Endothelial cell of umbilical vein (primary cell): ENCODE measurements around the gene SEMA7A. TPM values are rescaled to one million over a fixed set of nuclear protein-coding genes. Genes with fewer than 3 reads are reported as not detected.
A peak's percentile ranks its signal among the peaks of the same experiment; 100 is the strongest.

Experiments
- BruUV-seq: library from RNA; stranded (reverse); fragments of 400-500 nt; replicated peaks from 2 replicates; lab custom pipeline; 2021; lab: Mats Ljungman, UMichigan
- CTCF ChIA-PET: fragments of 300-600, 350-600 bp; sonication (Branson Sonifier 250); formaldehyde crosslinking; loops from one replicate; lab custom pipeline; 2021; ENCODE audit warnings: antibody characterized with exemption, inconsistent platforms; lab: Charles Lee
- POLR2A ChIA-PET: fragments of 300-600, 350-600 bp; sonication (Branson Sonifier 250); formaldehyde crosslinking; loops from one replicate; lab custom pipeline; 2021; ENCODE audit warnings: antibody characterized with exemption, inconsistent platforms; lab: Charles Lee
- DNase-seq: peaks from one replicate; pipeline ENCODE4 v3.0.0-alpha.2; 2011; ENCODE audit warnings: low read depth, low spot score
- FAIRE-seq: peaks from 2 replicates; lab custom pipeline; 2011; peaks lifted over from hg19 to GRCh38; lab: Jason Lieb, UNC
- H2AFZ ChIP-seq: 2 replicates; pipeline ENCODE4 v1.6.0; 2012; ENCODE audit warnings: low read depth, low read length, control low read depth, inconsistent platforms
- H3K27ac ChIP-seq: 2 replicates; pipeline ENCODE4 v1.5.1; 2011; ENCODE audit warnings: low read depth, mild to moderate bottlenecking, control low read depth, low read length, moderate library complexity; ENCODE audit not compliant: insufficient read depth
- H3K27me3 ChIP-seq, 2 experiments: 2 replicates each; pipeline versions ENCODE4 v1.6.0 to v1.6.1; 2011; ENCODE audit warnings: low read length in 2 of 2, mixed read lengths in 1 of 2; ENCODE audit not compliant: control insufficient read depth in 2 of 2, insufficient read depth in 2 of 2
- H3K36me3 ChIP-seq, 2 experiments: 2 replicates in 1 of 2; 3 replicates in 1 of 2; pipeline ENCODE4 v1.5.1; 2011; ENCODE audit warnings: low read length in 2 of 2, mild to moderate bottlenecking in 1 of 2, moderate library complexity in 1 of 2; ENCODE audit not compliant: control insufficient read depth in 2 of 2, insufficient read depth in 2 of 2; ENCODE audit errors: extremely low read depth in 1 of 2
- H3K4me1 ChIP-seq: 3 replicates; pipeline ENCODE4 v1.5.1; 2011; ENCODE audit warnings: mild to moderate bottlenecking, low read length; ENCODE audit not compliant: control insufficient read depth, insufficient read depth; ENCODE audit errors: extremely low read depth
- H3K4me2 ChIP-seq: 2 replicates; pipeline ENCODE4 v1.6.1; 2011; ENCODE audit warnings: low read length, control low read depth, mixed read lengths; ENCODE audit not compliant: insufficient read depth
- H3K4me3 ChIP-seq, 3 experiments: fragments of 200-600 bp in 1 of 3; sonication (generic), shearing (Covaris generic) in 1 of 3; replicated peaks in 1 of 3; 2 replicates each; pipeline ENCODE4 v1.5.1; 2011 to 2016; ENCODE audit warnings: control low read depth in 3 of 3, low read length in 3 of 3, mild to moderate bottlenecking in 2 of 3, inconsistent platforms in 1 of 3, low read depth in 1 of 3, moderate library complexity in 1 of 3; ENCODE audit not compliant: insufficient read depth in 1 of 3
- H3K79me2 ChIP-seq: 2 replicates; pipeline ENCODE4 v1.6.0; 2012; ENCODE audit warnings: low read length, inconsistent platforms; ENCODE audit not compliant: control insufficient read depth, insufficient read depth
- H3K9ac ChIP-seq: replicated peaks from 2 replicates; pipeline ENCODE3; 2011; ENCODE audit warnings: low read length, control low read depth; ENCODE audit not compliant: insufficient read depth; ENCODE audit errors: extremely low read depth
- H3K9me1 ChIP-seq: replicated peaks from 3 replicates; pipeline ENCODE4 v1.6.0; 2011; ENCODE audit warnings: mild to moderate bottlenecking, low read length; ENCODE audit not compliant: control insufficient read depth, insufficient read depth; ENCODE audit errors: extremely low read depth
- H3K9me3 ChIP-seq: replicated peaks from 2 replicates; pipeline ENCODE4 v1.5.1; 2012; ENCODE audit warnings: low read length, inconsistent platforms; ENCODE audit not compliant: control insufficient read depth, insufficient read depth
- H4K20me1 ChIP-seq: replicated peaks from 2 replicates; pipeline ENCODE3; 2011; ENCODE audit warnings: mild to moderate bottlenecking, low read length; ENCODE audit not compliant: control insufficient read depth, insufficient read depth; ENCODE audit errors: extremely low read depth
- EZH2 ChIP-seq: IDR thresholded peaks from 2 replicates; pipeline ENCODE4 v1.6.1; 2012; ENCODE audit warnings: borderline replicate concordance, low read depth, mild to moderate bottlenecking, moderate library complexity, low read length, inconsistent platforms; ENCODE audit not compliant: severe bottlenecking
- FOS ChIP-seq: IDR thresholded peaks from 2 replicates; pipeline ENCODE4 v1.6.1; 2011; ENCODE audit warnings: mild to moderate bottlenecking, low read length, moderate library complexity, borderline replicate concordance; ENCODE audit not compliant: insufficient read depth
- JUN ChIP-seq: IDR thresholded peaks from 2 replicates; pipeline ENCODE4 v1.6.1; 2011; ENCODE audit warnings: borderline replicate concordance, low read depth; ENCODE audit not compliant: insufficient read length, insufficient read depth
- MYC ChIP-seq: IDR thresholded peaks from one replicate; pipeline ENCODE4 v1.6.1; 2011; ENCODE audit warnings: mild to moderate bottlenecking, low read depth, low read length
- POLR2A ChIP-seq: IDR thresholded peaks from 2 replicates; pipeline ENCODE4 v1.6.1; 2012; ENCODE audit warnings: low read depth, mild to moderate bottlenecking, control low read depth, low read length
- dilution Hi-C: fragments of 300-500 bp; cut with MboI; formaldehyde crosslinking; loops from one replicate; pipeline ENCODE4 v1.15.0; 2019; ENCODE audit warnings: low sequenced_read_pairs; ENCODE audit not compliant: extremely low pct_ligation_motif_present
- intact Hi-C: fragments of 100-400 bp; cut with micrococcal nuclease; formaldehyde crosslinking; loops from one replicate; pipeline ENCODE4 v1.10.0; 2022
- polyA plus RNA-seq, 4 experiments: library from polyadenylated mRNA; depleted of rRNA in 3 of 4; stranded (reverse) in 3 of 4; unstranded in 1 of 4; fragments of >200 nt; gene quantifications; 2 replicates each; pipeline versions ENCODE4 v1.2.1 to v1.2.3, GENCODE V29; 2011 to 2012; ENCODE audit warnings: missing spikeins in 1 of 4
- total RNA-seq: library from RNA; stranded (reverse); gene quantifications from 2 replicates; pipeline ENCODE4 v1.2.3, GENCODE V29; 2021
- TF ChIP-seq, protein P1 (sequence below), 2 donors: IDR thresholded peaks; 1 replicate in 1 of 2; 2 replicates in 1 of 2; pipeline ENCODE4 v1.5.1; 2011; ENCODE audit warnings: low read length in 2 of 2, mild to moderate bottlenecking in 2 of 2, moderate library complexity in 2 of 2, control low read depth in 1 of 2, inconsistent platforms in 1 of 2, low read depth in 1 of 2; ENCODE audit not compliant: insufficient read depth in 1 of 2; ENCODE audit errors: extremely low read depth in 1 of 2
- TF ChIP-seq, protein P2 (sequence below): IDR thresholded peaks from 2 replicates; pipeline ENCODE4 v1.6.1; 2011; ENCODE audit not compliant: insufficient read depth, insufficient read length

The SEMA7A gene
- total and polyA plus RNA-seq, 2 donors (not counting 3 experiments of a cell fraction or from before 2014, with no cell fraction given) = 1.7 to 2.0 TPM

DNA sequence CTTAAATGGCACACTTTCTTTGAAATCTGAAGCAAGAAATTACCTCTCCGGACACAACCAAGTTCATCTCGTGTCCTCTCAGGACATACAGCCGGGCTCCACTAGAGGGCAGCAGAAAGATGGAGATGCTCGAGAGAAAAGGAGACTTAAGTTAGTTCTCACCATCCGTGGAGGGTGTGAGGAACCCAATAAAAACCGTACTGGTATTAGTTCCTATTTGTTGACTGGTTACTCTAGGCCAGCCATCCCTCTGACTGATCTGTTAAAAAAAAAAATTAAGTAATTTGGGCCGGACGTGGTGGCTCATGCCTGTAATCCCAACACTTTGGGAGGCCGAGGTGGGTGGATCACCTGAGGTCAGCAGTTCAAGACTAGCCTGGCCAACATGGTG lies 58.5 kb downstream of the SEMA7A start:
- ChIA-PET POLR2A (no interaction called here), CTCF (interaction anchor here (0.9 to 7.9 kb wide), 8 partner anchors 10 to 396 kb away, joined by 3 to 60 read pairs (median 4); partner anchors contain the start of gene SEMA7A)
- DNase-seq = peak; percentile 81
- no peaks in the 10 kb centered on the region for H3K79me2 ChIP-seq
- no peak overlapping the region for H3K9ac ChIP-seq
- H2AFZ ChIP-seq = peak overlapping the region; percentile 28
- H4K20me1 ChIP-seq = no peaks in the 10 kb centered on the region
- no peaks in the 10 kb centered on the region for H3K9me1 ChIP-seq
- no TSS peak for BruUV-seq
- dilution Hi-C loops (no loop called here), intact Hi-C loops (loop anchor here (1.0 kb wide), 3 partner anchors 58 to 393 kb away; partner anchors contain the start of gene SEMA7A)
- H3K9me3 ChIP-seq = no peaks in the 10 kb centered on the region
- no peak overlapping the region for H3K27ac ChIP-seq
- peaks cover 11 to 24% of the 10 kb centered on the region in 2 experiments for H3K27me3 ChIP-seq
- no peaks in the 10 kb centered on the region for H3K36me3 ChIP-seq
- no peak overlapping the region for H3K4me2 ChIP-seq
- TF ChIP-seq, protein P1, sequence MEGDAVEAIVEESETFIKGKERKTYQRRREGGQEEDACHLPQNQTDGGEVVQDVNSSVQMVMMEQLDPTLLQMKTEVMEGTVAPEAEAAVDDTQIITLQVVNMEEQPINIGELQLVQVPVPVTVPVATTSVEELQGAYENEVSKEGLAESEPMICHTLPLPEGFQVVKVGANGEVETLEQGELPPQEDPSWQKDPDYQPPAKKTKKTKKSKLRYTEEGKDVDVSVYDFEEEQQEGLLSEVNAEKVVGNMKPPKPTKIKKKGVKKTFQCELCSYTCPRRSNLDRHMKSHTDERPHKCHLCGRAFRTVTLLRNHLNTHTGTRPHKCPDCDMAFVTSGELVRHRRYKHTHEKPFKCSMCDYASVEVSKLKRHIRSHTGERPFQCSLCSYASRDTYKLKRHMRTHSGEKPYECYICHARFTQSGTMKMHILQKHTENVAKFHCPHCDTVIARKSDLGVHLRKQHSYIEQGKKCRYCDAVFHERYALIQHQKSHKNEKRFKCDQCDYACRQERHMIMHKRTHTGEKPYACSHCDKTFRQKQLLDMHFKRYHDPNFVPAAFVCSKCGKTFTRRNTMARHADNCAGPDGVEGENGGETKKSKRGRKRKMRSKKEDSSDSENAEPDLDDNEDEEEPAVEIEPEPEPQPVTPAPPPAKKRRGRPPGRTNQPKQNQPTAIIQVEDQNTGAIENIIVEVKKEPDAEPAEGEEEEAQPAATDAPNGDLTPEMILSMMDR (IDR thresholded peaks at IDR 0.05; ENCODE audit: extremely low read depth in 1 of 2, insufficient read depth in 1 of 2, low read depth in 1 of 2, low read length in 2 of 2) = peak; percentile 81 to 90
- TF ChIP-seq EZH2 (no peak), POLR2A (no peak), FOS (no peak), MYC (no peak), JUN (no peak)
- TF ChIP-seq, protein P2, sequence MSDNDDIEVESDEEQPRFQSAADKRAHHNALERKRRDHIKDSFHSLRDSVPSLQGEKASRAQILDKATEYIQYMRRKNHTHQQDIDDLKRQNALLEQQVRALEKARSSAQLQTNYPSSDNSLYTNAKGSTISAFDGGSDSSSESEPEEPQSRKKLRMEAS = no peak
- peak; percentile 85 for FAIRE-seq
- peaks cover 11% of the 10 kb centered on the region for H3K4me1 ChIP-seq
- H3K4me3 ChIP-seq = no peak overlapping the region
